Mesendoderm (in vitro differentiated cells): Measurements from ENCODE around the gene RNF141.

Source experiments
- DNase-seq: peaks from one replicate; pipeline ENCODE4 v3.0.0; 2013
- H2AK5ac ChIP-seq: 2 replicates; pipeline ENCODE4 v1.6.1; 2013; ENCODE audit warnings: low read length, inconsistent platforms
- H2BK120ac ChIP-seq: 2 replicates; pipeline ENCODE4 v1.6.1; 2013; ENCODE audit warnings: low read depth, mild to moderate bottlenecking, low read length, moderate library complexity, mixed read lengths
- H2BK15ac ChIP-seq: replicated peaks from 2 replicates; pipeline ENCODE4 v1.6.1; 2013; ENCODE audit warnings: low read depth, mild to moderate bottlenecking, moderate library complexity
- H2BK5ac ChIP-seq: 2 replicates; pipeline ENCODE4 v1.6.1; 2013; ENCODE audit warnings: low read length, inconsistent platforms
- H3K18ac ChIP-seq: 2 replicates; pipeline ENCODE4 v1.6.1; 2013; ENCODE audit warnings: mild to moderate bottlenecking, low read length, mixed read lengths
- H3K23ac ChIP-seq: one replicate; pipeline ENCODE4 v1.6.1; 2013; ENCODE audit warnings: low read length
- H3K27ac ChIP-seq: 2 replicates; pipeline ENCODE4 v1.5.1; 2013; ENCODE audit warnings: low read depth, mild to moderate bottlenecking, inconsistent platforms, low read length, moderate library complexity
- H3K27me3 ChIP-seq: 2 replicates; pipeline ENCODE4 v1.6.1; 2013; ENCODE audit warnings: low read length, control low read depth, mild to moderate bottlenecking, inconsistent platforms; ENCODE audit not compliant: insufficient read depth, poor library complexity
- H3K36me3 ChIP-seq: 2 replicates; pipeline ENCODE4 v1.6.1; 2013; ENCODE audit warnings: low read length, inconsistent platforms; ENCODE audit not compliant: control insufficient read depth, insufficient read depth
- H3K4ac ChIP-seq: one replicate; pipeline ENCODE4 v1.6.1; 2013; ENCODE audit warnings: low read depth, mild to moderate bottlenecking, low read length, moderate library complexity
- H3K4me1 ChIP-seq: 2 replicates; pipeline ENCODE4 v1.6.1; 2013; ENCODE audit warnings: low read depth, low read length, inconsistent platforms; ENCODE audit not compliant: control insufficient read depth
- H3K4me2 ChIP-seq: 2 replicates; pipeline ENCODE4 v1.6.1; 2013; ENCODE audit warnings: low read length
- H3K4me3 ChIP-seq: 2 replicates; pipeline ENCODE4 v1.5.1; 2013; ENCODE audit warnings: mild to moderate bottlenecking, low read length
- H3K56ac ChIP-seq: one replicate; pipeline ENCODE4 v1.6.1; 2013; ENCODE audit warnings: low read length
- H3K79me1 ChIP-seq: 2 replicates; pipeline ENCODE4 v1.6.1; 2013; ENCODE audit warnings: low read length, inconsistent platforms
- H3K79me2 ChIP-seq: 2 replicates; pipeline ENCODE4 v1.6.1; 2013; ENCODE audit warnings: mild to moderate bottlenecking, low read length; ENCODE audit not compliant: control insufficient read depth, insufficient read depth
- H3K9ac ChIP-seq: 2 replicates; pipeline ENCODE4 v1.6.1; 2013; ENCODE audit warnings: low read length, inconsistent platforms
- H4K5ac ChIP-seq: one replicate; pipeline ENCODE4 v1.6.1; 2013; ENCODE audit warnings: low read length
- H4K8ac ChIP-seq: one replicate; pipeline ENCODE4 v1.6.1; 2013; ENCODE audit warnings: low read depth, mild to moderate bottlenecking, control low read depth, low read length, moderate library complexity
- WGBS: extraction: QIAGEN DNeasy Blood & Tissue Kit; methylation state at CpG from one replicate; pipeline ENCODE4 v1.1.7; 2013; ENCODE audit warnings: low lambda C conversion rate, missing lambda C conversion rate; ENCODE audit not compliant: insufficient coverage; ENCODE audit errors: extremely low coverage; 5-methylcytosine and 5-hydroxymethylcytosine counted together

Gene RNF141

GRCh38 chr11:10485646-10486045, 55.3 kb downstream of the RNF141 start:
- WGBS = no CpG with 5 or more reads among the region's 2 CpGs
- Histone ChIP-seq H3K4me2 (no peak overlapping the region), H3K79me1 (no peaks in the 10 kb centered on the region), H3K4ac (no peak overlapping the region), H3K27me3 (no peaks in the 10 kb centered on the region), H3K4me1 (no peaks in the 10 kb centered on the region), H3K18ac (no peak overlapping the region), H3K4me3 (no peak overlapping the region), H4K5ac (no peak overlapping the region), H3K23ac (no peak overlapping the region), H3K56ac (no peak overlapping the region), H3K9ac (no peak overlapping the region), H2BK15ac (no peak overlapping the region), H2BK5ac (no peak overlapping the region), H3K27ac (no peak overlapping the region), H4K8ac (no peak overlapping the region), H3K36me3 (no peaks in the 10 kb centered on the region), H3K79me2 (no peaks in the 10 kb centered on the region), H2BK120ac (no peak overlapping the region), H2AK5ac (no peak overlapping the region)
- DNase-seq = no peak

GRCh38 chr11:10484461-10485180, 56.4 kb downstream of the RNF141 start:
- no peak overlapping the region for H2BK5ac ChIP-seq
- no peak overlapping the region for H4K8ac ChIP-seq
- H2AK5ac ChIP-seq = no peak overlapping the region
- no peak overlapping the region for H3K4me3 ChIP-seq
- H3K23ac ChIP-seq = no peak overlapping the region
- no peaks in the 10 kb centered on the region for H3K27me3 ChIP-seq
- WGBS = no CpG with 5 or more reads among the region's 16 CpGs
- H3K18ac ChIP-seq = no peak overlapping the region
- no peak overlapping the region for H4K5ac ChIP-seq
- no peak overlapping the region for H2BK15ac ChIP-seq
- no peak overlapping the region for H3K9ac ChIP-seq
- H3K79me2 ChIP-seq = no peaks in the 10 kb centered on the region
- no peak for DNase-seq
- no peak overlapping the region for H2BK120ac ChIP-seq
- no peak overlapping the region for H3K56ac ChIP-seq
- no peaks in the 10 kb centered on the region for H3K36me3 ChIP-seq
- H3K79me1 ChIP-seq = no peaks in the 10 kb centered on the region
- H3K4me1 ChIP-seq = no peaks in the 10 kb centered on the region
- no peak overlapping the region for H3K27ac ChIP-seq
- H3K4ac ChIP-seq = no peak overlapping the region
- no peak overlapping the region for H3K4me2 ChIP-seq

- Histone ChIP-seq H3K56ac (no peak overlapping the region), H4K8ac (no peak overlapping the region), H2BK5ac (no peak overlapping the region), H2BK15ac (no peak overlapping the region), H3K36me3 (no peaks in the 10 kb centered on the region), H3K27ac (no peak overlapping the region), H3K4me3 (no peak overlapping the region), H3K27me3 (no peaks in the 10 kb centered on the region), H4K5ac (no peak overlapping the region), H3K9ac (no peak overlapping the region), H3K79me2 (no peaks in the 10 kb centered on the region), H3K18ac (no peak overlapping the region), H3K4me2 (no peak overlapping the region), H3K79me1 (no peaks in the 10 kb centered on the region), H3K4me1 (no peaks in the 10 kb centered on the region), H3K23ac (no peak overlapping the region), H2BK120ac (no peak overlapping the region), H3K4ac (no peak overlapping the region), H2AK5ac (no peak overlapping the region)
- no CpG with 5 or more reads among the region's 3 CpGs for WGBS
- no peak for DNase-seq
These were observed 57.4 kb downstream of the RNF141 start for GRCh38 chr11:10483584-10483983.

GRCh38 chr11:10483174-10483573, 57.8 kb downstream of the RNF141 start:
- no peaks in the 10 kb centered on the region for H3K79me2 ChIP-seq
- H2AK5ac ChIP-seq = no peak overlapping the region
- H3K4ac ChIP-seq = no peak overlapping the region
- no peak overlapping the region for H4K5ac ChIP-seq
- no peaks in the 10 kb centered on the region for H3K4me1 ChIP-seq
- no peak overlapping the region for H2BK15ac ChIP-seq
- no peaks in the 10 kb centered on the region for H3K79me1 ChIP-seq
- no CpG with 5 or more reads among the region's 1 CpG for WGBS
- H3K18ac ChIP-seq = no peak overlapping the region
- H3K9ac ChIP-seq = no peak overlapping the region
- H3K23ac ChIP-seq = no peak overlapping the region
- H3K56ac ChIP-seq = no peak overlapping the region
- no peak overlapping the region for H3K4me3 ChIP-seq
- no peaks in the 10 kb centered on the region for H3K27me3 ChIP-seq
- no peak overlapping the region for H3K27ac ChIP-seq
- no peak overlapping the region for H2BK120ac ChIP-seq
- H4K8ac ChIP-seq = no peak overlapping the region
- no peak for DNase-seq
- no peak overlapping the region for H3K4me2 ChIP-seq
- no peak overlapping the region for H2BK5ac ChIP-seq
- H3K36me3 ChIP-seq = no peaks in the 10 kb centered on the region

GRCh38 chr11:10481560-10482349, 59.2 kb downstream of the RNF141 start:
- H4K8ac ChIP-seq = no peak overlapping the region

More at GRCh38 chr11:10481560-10482349, 59.2 kb downstream of the RNF141 start:
- H4K5ac ChIP-seq = no peak overlapping the region
- no peaks in the 10 kb centered on the region for H3K79me1 ChIP-seq
- no peaks in the 10 kb centered on the region for H3K36me3 ChIP-seq
- H3K18ac ChIP-seq = no peak overlapping the region
- no peak overlapping the region for H2BK15ac ChIP-seq
- H3K4me3 ChIP-seq = no peak overlapping the region
- WGBS = no CpG with 5 or more reads among the region's 16 CpGs
- no peak overlapping the region for H3K4me2 ChIP-seq
- H2BK5ac ChIP-seq = no peak overlapping the region
- H3K9ac ChIP-seq = no peak overlapping the region
- no peaks in the 10 kb centered on the region for H3K4me1 ChIP-seq
- no peak for DNase-seq
- H2AK5ac ChIP-seq = no peak overlapping the region
- no peaks in the 10 kb centered on the region for H3K27me3 ChIP-seq
- no peak overlapping the region for H3K23ac ChIP-seq
- H3K79me2 ChIP-seq = no peaks in the 10 kb centered on the region
- H3K56ac ChIP-seq = no peak overlapping the region
- H3K27ac ChIP-seq = no peak overlapping the region
- no peak overlapping the region for H3K4ac ChIP-seq
- no peak overlapping the region for H2BK120ac ChIP-seq
